Thyroid gland (tissue), 4 donors: ENCODE results near the gene MYADML2. TPM values are rescaled to one million over a fixed set of nuclear protein-coding genes. Genes with fewer than 3 reads are reported as not detected.

Experiments used
- DNase-seq, 2 donors: peaks; one replicate each; pipeline ENCODE4 v3.0.0-alpha.2; 2019
- H3K27ac ChIP-seq, 3 donors: fragments of 200-600 bp; sonication (generic); 1 replicate in 2 of 3; 2 replicates in 1 of 3; pipeline ENCODE4 v1.5.1; 2016 to 2019; ENCODE audit warnings: mild to moderate bottlenecking in 1 of 3, moderate library complexity in 1 of 3
- H3K27me3 ChIP-seq: fragments of 200-600 bp; sonication (generic); one replicate; pipeline ENCODE4 v1.5.1; 2019
- H3K36me3 ChIP-seq, 2 donors: fragments of 200-600 bp; sonication (generic); one replicate each; pipeline ENCODE4 v1.5.1; 2016 to 2019
- H3K4me1 ChIP-seq, 2 donors: fragments of 200-600 bp; sonication (generic); one replicate each; pipeline ENCODE4 v1.5.1; 2017 to 2019
- H3K4me3 ChIP-seq, 3 donors: fragments of 200-600 bp; sonication (generic); replicated peaks in 1 of 3; 1 replicate in 2 of 3; 2 replicates in 1 of 3; pipeline ENCODE4 v1.5.1; 2016; ENCODE audit warnings: mild to moderate bottlenecking in 1 of 3
- H3K9me3 ChIP-seq: fragments of 200-600 bp; sonication (generic); one replicate; pipeline ENCODE4 v1.5.1; 2017
- POLR2A ChIP-seq, 2 donors: fragments of 450-650 bp; IDR thresholded peaks; one replicate each; pipeline ENCODE4 v1.6.1; 2017; ENCODE audit warnings: antibody characterized with exemption in 2 of 2, mild to moderate bottlenecking in 2 of 2, moderate library complexity in 1 of 2
- WGBS, 2 donors: methylation state at CpG; one replicate each; pipeline ENCODE4 v1.1.5; 2017; 5-methylcytosine and 5-hydroxymethylcytosine counted together
- intact Hi-C: fragments of 100-400 bp; cut with DNase I; formaldehyde crosslinking; loops from one replicate; pipeline ENCODE4 v1.15.1; 2023
- total RNA-seq, 4 donors: library from RNA; depleted of rRNA; stranded (reverse); fragments of >200 nt; gene quantifications; one replicate each; pipeline ENCODE4 v1.2.3, GENCODE V29; 2016
- TF ChIP-seq, protein P1 (sequence below), 6 experiments: fragments of 200-600 bp in 3 of 6; fragments of 450-650 bp in 3 of 6; sonication (generic) in 3 of 6; IDR thresholded peaks; one replicate each; pipeline ENCODE4 v1.5.1; 2016 to 2019; ENCODE audit warnings: antibody characterized with exemption in 6 of 6, mild to moderate bottlenecking in 2 of 6, inconsistent platforms in 1 of 6, moderate library complexity in 1 of 6

Gene MYADML2
- total RNA-seq, 4 donors from 2014 or later, result not detected

DNA sequence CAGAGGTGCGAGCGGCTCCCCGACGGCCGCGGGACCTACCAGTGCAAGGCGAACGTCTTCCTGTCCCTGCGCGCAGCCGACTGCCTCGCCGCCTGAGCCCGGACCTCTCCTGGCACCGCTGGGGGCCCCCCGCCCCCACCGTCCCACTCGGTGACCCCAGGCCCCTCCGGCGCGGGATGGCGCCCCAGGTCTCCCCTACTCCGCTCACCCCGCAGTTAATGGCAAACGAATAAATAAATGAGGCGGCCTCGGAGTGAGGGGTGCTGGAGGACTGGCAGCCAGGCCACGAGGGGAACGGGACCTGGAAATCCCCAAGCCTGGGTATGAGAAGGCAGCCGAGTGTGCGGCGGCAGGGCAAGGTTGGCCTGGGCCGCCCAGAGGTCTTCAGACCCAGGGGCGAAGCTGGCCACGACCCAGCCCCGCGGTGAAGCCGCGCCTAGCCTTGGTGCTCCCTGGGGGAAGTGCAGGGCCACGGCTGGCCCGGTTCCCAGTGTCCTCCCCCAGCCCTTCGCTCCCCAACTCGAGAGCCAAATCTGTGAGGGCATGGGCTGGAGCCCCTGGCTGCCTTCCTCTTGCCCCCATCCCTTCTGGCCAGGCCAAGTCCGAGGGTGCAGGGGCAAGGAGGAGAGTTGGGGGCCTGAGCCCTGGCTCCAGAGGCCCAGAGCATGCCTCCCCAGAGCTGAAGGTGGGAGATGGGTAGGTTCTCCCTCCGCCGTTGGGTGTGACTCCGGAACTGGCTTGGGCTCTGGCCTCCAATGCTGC, 44.2 kb downstream of the MYADML2 start:
- intact Hi-C loops, result no loop called here

DNA sequence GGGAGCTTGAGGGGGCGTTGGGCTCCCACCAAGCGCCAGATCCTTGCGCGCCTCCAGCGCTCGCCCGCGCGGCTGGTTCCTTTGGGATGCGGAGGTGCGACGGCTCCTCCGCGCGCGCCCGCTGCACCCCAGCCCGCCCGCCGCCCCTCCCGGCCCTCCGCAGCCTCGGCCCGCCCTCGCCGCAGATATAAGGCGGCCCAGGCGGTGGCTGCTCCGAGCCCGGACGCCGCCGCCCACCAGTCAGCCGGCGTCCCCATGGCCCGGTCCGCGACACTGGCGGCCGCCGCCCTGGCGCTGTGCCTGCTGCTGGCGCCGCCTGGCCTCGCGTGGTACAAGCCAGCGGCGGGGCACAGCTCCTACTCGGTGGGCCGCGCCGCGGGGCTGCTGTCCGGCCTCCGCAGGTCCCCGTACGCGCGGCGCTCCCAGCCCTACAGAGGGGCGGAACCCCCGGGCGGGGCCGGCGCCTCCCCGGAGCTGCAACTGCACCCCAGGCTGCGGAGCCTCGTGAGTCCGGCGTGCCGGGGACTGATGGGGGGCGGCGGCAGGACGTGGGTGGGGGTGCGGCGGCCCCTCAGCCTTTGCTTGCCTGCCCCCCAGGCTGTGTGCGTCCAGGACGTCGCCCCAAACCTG, 44.9 kb downstream of the MYADML2 start, which contains the start of gene NPB:
NPB (plus strand) TSS at position 216 of the 630 bp plus-strand sequence; CDS start at position 256, 40 bp downstream.
- no peaks in the 10 kb centered on the region for H3K27me3 ChIP-seq
- no peak within 1 kb of the TSS for H3K27ac ChIP-seq
- DNase-seq, result peak; percentile 48 to 54
- H3K36me3 ChIP-seq, result peaks cover 12 to 18% of the 10 kb centered on the region in 2 donors
- WGBS, 2 donors, result no CpG with 5 or more reads among the region's 79 CpGs
- no peak for TF ChIP-seq POLR2A (IDR thresholded peaks at IDR 0.05)
- TF ChIP-seq, protein P1, sequence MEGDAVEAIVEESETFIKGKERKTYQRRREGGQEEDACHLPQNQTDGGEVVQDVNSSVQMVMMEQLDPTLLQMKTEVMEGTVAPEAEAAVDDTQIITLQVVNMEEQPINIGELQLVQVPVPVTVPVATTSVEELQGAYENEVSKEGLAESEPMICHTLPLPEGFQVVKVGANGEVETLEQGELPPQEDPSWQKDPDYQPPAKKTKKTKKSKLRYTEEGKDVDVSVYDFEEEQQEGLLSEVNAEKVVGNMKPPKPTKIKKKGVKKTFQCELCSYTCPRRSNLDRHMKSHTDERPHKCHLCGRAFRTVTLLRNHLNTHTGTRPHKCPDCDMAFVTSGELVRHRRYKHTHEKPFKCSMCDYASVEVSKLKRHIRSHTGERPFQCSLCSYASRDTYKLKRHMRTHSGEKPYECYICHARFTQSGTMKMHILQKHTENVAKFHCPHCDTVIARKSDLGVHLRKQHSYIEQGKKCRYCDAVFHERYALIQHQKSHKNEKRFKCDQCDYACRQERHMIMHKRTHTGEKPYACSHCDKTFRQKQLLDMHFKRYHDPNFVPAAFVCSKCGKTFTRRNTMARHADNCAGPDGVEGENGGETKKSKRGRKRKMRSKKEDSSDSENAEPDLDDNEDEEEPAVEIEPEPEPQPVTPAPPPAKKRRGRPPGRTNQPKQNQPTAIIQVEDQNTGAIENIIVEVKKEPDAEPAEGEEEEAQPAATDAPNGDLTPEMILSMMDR (IDR thresholded peaks at IDR 0.05), result no peak
- H3K4me3 ChIP-seq, result peak within 1 kb of the TSS in 1 of 3 donors; percentile 28
- intact Hi-C loops, result no loop called here
- H3K9me3 ChIP-seq, result no peaks in the 10 kb centered on the region
- H3K4me1 ChIP-seq, result peaks cover 0 to 14% of the 10 kb centered on the region in 2 donors

More for the DNA sequence above, 44.2 kb downstream of the MYADML2 start:
- H3K36me3 ChIP-seq, result peaks cover 9 to 22% of the 10 kb centered on the region in 2 donors
- WGBS, 2 donors, result 25 to 57% methylated on average over 14 to 17 of the region's 47 CpGs
- no peak for DNase-seq
- no peaks in the 10 kb centered on the region for H3K27me3 ChIP-seq
- peak overlapping the region in 1 of 3 donors; percentile 28 for H3K4me3 ChIP-seq
- H3K27ac ChIP-seq, result no peak overlapping the region
- peaks cover 0 to 14% of the 10 kb centered on the region in 2 donors for H3K4me1 ChIP-seq
- TF ChIP-seq, protein P1 (IDR thresholded peaks at IDR 0.05), result no peak
- TF ChIP-seq POLR2A (IDR thresholded peaks at IDR 0.05), result no peak
- H3K9me3 ChIP-seq, result no peaks in the 10 kb centered on the region

DNA sequence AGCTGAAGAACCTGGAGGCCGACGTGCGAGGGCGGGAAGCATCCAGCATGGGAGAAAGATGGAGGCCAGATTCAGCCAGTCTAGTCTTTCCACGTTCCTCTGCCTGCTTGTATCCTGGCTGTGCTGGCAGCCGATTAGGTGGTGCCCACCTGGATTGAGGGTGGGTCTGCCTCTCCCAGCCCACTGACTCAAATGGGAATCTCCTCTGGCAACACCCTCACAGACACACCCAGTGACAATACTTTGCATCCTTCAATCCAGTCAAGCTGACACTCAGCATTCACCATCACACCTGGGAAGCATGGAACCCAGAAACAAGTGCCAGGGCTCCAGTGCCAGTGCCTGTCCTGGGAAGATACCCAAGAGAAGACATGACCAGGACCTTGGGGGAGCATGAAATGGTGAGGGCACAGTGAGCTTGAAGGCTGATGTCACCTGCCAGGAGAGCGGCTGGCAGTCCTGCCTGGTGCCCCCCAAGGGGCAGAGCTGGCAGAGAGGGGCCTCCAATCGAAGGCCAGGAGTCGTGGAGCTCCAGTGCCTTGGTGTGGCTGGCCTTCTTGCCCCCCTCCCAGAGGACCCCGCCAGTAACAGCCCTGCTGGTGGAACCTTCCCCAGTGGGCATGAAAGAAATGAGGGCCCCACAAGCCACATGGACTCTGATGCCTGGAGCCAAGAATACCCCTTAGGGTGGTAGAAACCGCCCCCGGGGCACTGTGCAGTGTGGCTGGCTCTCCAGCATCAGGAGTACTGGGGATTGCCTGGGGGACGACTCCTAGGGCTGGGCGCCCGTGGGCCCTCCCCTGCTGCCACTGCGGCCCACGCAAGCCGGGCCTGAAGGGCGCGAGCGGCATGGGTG, 45.6 kb downstream of the MYADML2 start:
- H3K36me3 ChIP-seq, result peaks cover 14 to 17% of the 10 kb centered on the region in 2 donors
- TF ChIP-seq POLR2A (IDR thresholded peaks at IDR 0.05), result no peak
- TF ChIP-seq, protein P1 (IDR thresholded peaks at IDR 0.05), result no peak
- 73 to 97% methylated on average over 4 to 14 of the region's 21 CpGs for WGBS, 2 donors
- no peaks in the 10 kb centered on the region for H3K9me3 ChIP-seq
- peaks cover 0 to 14% of the 10 kb centered on the region in 2 donors for H3K4me1 ChIP-seq
- no peaks in the 10 kb centered on the region for H3K27me3 ChIP-seq
- peak overlapping the region in 1 of 3 donors; percentile 28 for H3K4me3 ChIP-seq
- no peak overlapping the region for H3K27ac ChIP-seq
- intact Hi-C loops, result no loop called here
- DNase-seq, result no peak

DNA sequence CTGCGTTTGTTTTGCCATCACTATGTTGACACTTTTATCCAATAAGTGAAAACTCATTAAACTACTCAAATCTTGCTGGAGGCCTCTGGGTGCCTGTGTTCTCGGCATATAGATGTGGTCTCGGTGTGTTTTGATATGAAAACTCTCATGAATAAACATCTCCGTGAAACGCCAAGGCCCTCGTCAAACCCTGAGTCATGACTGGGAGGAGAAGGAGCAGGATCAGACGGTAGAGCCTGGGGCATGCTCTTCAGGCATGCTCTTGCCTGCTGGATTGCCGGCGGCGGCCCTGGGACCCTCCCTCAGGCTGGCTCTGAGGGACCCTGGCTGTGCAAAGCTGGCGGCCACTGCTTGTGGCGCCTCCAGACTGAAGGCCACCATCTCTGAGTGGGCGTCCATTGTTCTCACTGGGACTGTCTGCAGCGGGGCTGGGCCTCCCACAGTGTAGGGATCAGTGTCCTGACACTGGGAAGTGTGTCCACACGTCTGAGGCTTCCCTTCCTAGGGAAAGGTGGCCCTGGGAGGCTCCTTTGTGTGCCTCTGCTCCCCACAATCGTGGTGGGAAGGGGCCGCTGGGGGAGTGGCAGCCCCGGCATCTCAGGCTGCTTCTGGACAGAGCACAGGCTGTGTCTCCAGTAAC, 46.7 kb downstream of the MYADML2 start:
- TF ChIP-seq, protein P1 (IDR thresholded peaks at IDR 0.05), result no peak
- no peak for TF ChIP-seq POLR2A (IDR thresholded peaks at IDR 0.05)
- WGBS, 2 donors, result 80 to 85% methylated on average over 13 to 17 of the region's 18 CpGs
- H3K9me3 ChIP-seq, result no peaks in the 10 kb centered on the region
- no peak overlapping the region for H3K4me3 ChIP-seq
- peaks cover 0 to 14% of the 10 kb centered on the region in 2 donors for H3K4me1 ChIP-seq
- peaks cover 17 to 28% of the 10 kb centered on the region in 2 donors for H3K36me3 ChIP-seq
- intact Hi-C loops, result no loop called here
- H3K27ac ChIP-seq, result no peak overlapping the region
- no peak for DNase-seq
- no peaks in the 10 kb centered on the region for H3K27me3 ChIP-seq
